Adipose tissue (tissue), 3 donors: ENCODE measurements around the gene KCNK3. TPM values are rescaled to one million over a fixed set of nuclear protein-coding genes. Genes with fewer than 3 reads are reported as not detected.

Experiments used
- H3K27ac ChIP-seq: one replicate; pipeline ENCODE4 v1.5.1; 2013; ENCODE audit warnings: low read depth, low read length
- WGBS, 3 donors: extraction: QIAGEN DNeasy Blood & Tissue Kit; methylation state at CpG; one replicate each; pipeline ENCODE4 v1.1.7; 2013; 5-methylcytosine and 5-hydroxymethylcytosine counted together
- polyA plus RNA-seq, 3 donors: library from polyadenylated mRNA; stranded (reverse); fragments of 200-250 nt; gene quantifications; one replicate each; pipeline ENCODE4 v1.2.3, GENCODE V29; 2013
- donor health status: healthy with polysubstance abuse.
- donor health status: Bipolar disorder and iron deficiency.
- donor health status: healthy.

The KCNK3 gene
- polyA plus RNA-seq, 3 donors: 2.8 to 24.8 (median 9.1) TPM

GRCh38 chr2:26706616-26707473, 14.3 kb downstream of the KCNK3 start:
- 37 to 64% (median 57%) methylated on average over 19 of the region's 19 CpGs for WGBS, 3 donors

DNA sequence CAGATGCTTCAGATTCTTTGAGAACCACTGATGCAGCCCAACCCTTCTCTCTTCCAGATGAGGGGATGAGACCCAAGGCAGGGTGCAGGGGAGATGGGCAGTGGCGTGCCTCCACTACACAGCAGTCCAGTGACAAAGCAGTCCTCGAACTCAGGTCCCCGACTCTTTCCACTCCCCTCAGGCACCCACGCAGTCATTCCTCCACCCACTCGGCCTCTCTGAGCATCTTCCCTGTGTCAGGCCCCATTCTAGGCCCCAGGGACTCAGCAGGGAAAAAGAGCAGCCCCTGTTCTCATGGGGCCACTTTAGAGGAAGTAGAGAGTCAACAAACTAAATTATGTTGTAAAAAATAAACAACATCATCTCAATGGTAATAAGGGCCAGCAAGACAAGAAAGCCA, 15.2 kb downstream of the KCNK3 start:
- 69 to 90% (median 72%) methylated on average over 5 of the region's 5 CpGs for WGBS, 3 donors
- H3K27ac ChIP-seq: no peak overlapping the region

More at GRCh38 chr2:26706616-26707473, 14.3 kb downstream of the KCNK3 start:
- no peak overlapping the region for H3K27ac ChIP-seq

GRCh38 chr2:26708457-26708856, 15.9 kb downstream of the KCNK3 start:
- H3K27ac ChIP-seq: no peak overlapping the region
- 94 to 95% (median 95%) methylated on average over 8 of the region's 8 CpGs for WGBS, 3 donors

GRCh38 chr2:26709323-26710110, 17.0 kb downstream of the KCNK3 start:
- 75 to 88% (median 86%) methylated on average over 19 of the region's 19 CpGs for WGBS, 3 donors

GRCh38 chr2:26710145-26710544, 17.6 kb downstream of the KCNK3 start:
- no peak overlapping the region for H3K27ac ChIP-seq
- 58 to 85% (median 84%) methylated on average over 9 of the region's 9 CpGs for WGBS, 3 donors

More at GRCh38 chr2:26709323-26710110, 17.0 kb downstream of the KCNK3 start:
- no peak overlapping the region for H3K27ac ChIP-seq

DNA sequence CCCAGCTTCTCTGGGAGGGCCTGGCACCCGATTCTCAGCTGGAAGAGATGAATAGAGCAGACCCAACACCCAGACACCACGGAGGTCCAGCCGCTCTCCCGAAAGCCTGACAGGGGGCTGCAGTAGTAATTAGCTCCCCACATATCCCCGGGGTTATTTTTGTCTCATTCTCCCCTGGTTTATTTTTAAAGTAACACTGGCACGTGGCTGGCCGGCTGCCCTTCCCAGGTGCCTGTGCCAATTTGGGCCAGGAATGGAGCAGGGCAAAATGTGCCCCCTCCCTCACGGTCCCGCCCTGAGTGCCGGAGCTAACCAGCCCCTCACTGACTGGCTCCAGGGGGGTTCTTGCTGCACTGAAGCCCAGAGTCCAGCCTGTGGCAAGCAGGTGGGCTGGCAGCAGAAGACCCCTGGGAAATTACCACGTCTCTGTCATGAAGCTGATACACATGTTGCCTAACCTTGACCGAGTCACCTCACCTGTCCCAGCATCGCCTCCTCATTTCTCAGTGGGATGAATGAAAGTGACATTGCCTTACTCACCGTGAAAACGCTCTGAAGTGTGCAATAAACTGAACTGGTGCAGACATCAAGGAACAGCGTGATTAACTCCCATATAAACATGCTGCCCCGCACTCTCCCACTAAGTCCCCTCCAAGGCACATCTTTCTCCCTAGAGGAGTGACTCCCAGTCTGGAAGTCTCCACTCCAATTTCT, 18.4 kb downstream of the KCNK3 start:
- no peak overlapping the region for H3K27ac ChIP-seq
- whole genome bisulfite sequencing, 3 donors: 39 to 78% (median 71%) methylated on average over 17 of the region's 17 CpGs

DNA sequence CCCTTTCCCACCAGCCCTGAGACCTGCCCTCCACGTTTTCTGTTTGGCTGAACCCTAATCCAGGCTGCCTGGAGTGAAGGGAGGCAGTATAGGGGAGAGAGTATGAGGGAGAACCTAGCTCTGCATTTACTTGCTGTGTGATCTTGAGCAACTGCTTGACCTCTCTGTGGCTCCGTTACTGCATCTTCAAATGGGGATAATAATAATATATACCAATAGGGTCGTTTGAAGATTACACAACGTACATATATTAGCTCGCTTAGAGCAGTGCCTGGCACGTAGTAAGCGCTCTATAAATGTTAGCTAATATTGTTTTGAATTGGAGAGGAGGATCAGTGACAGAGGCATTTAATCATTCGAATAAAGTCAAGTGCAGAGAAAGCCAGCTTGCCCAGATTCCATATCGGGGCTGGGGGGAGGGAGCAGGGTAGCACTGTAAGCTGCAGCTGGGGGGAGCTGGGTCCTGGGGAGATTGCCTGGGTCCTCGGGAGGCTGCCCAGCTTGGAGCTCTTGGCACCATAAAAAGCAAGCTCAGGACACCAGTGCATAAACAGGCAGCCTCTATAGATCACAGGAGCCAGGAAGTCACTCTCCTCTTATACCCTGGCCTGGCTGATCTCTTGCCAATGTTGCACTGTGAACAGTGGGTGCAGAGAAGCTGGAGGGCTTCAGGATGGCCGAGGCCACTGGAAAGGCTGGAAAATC, 19.1 kb downstream of the KCNK3 start:
- 43 to 71% (median 68%) methylated on average over 11 of the region's 11 CpGs for WGBS, 3 donors
- H3K27ac ChIP-seq: no peak overlapping the region

DNA sequence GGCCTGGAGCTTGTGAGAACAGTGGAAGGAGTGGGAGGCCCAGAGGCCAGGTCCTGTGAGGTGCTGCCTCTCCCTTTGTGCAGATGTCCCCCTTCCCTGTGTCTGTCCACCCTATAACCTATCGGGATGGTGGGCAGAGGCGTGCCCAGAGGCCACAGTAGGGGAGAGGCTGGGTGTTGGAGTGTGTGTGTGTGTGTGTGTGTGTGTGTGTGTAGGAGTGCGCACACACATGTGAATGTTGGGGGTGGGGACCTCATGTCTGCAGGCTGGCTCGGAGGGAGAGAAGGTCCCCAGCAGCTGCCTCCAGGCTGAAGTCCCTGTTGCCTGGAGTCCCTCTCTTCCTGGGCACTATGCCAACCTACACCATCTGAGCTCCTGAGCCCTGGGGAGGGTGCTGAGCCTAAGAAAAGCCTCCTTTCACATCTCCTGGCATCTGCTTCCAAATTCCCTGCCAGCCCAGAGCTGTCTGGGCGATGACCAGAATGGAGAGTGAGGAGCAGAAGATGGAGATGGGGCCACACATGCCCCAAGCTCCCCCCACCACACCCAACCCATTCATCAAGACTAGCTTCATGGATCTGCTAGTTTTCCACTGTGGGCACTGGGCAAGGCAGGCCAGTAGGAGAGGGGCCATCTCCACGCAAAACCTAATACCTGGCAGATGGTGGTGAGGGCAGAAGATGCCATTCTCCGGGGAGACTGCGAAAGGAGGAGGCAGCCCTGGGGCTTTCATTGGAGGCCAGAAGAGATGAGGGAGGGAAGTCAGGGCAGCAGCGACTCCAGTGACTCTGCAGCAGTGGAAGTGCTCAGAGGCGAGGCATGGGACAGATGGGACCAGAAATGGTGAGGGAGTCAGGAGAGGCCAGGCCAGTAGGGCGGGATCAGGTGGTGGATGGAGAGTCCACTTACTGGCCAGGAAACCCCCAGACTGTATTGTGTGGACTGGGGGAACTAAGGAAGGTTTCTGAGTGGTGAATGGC, 20.3 kb downstream of the KCNK3 start:
- WGBS, 3 donors: 76 to 91% (median 79%) methylated on average over 11 of the region's 11 CpGs

DNA sequence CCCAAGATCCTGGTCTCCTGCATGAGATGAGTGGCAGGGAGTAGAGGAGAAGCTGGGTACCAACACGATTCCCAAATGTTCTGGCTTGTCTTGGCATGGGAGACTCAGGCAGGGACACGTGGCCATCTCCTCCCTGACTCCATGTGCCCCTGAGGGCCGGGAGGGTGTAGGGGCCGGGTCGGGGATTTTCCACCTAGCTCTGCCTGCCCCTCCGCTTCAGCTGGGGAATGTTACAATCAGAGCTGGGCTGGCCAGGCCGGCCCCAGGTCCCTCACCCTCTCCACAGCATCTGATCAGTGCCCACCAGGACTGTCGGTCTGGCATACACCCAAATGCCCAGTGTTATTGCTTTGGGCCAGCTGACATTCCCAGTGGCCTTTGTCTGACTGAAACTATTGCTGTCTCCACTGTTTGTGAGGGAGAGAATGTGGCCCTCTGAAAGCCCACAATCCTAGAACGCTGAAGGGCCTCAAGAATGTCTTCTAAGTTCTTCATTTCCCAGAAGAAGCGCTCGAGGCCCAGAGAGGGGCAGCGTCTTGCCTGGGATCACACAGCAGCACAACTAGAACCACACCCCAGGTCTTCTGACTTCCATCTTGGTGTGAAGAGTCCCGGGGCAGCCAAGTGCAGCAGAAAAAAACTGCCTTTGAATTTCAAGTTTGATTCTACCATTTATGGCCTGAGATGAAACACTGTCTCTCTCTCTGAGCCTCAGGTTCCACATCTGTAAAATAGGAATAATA, 23.2 kb downstream of the KCNK3 start:
- WGBS, 3 donors: 76 to 85% (median 82%) methylated on average over 13 of the region's 13 CpGs
- no peak overlapping the region for H3K27ac ChIP-seq

More for the DNA sequence above, 20.3 kb downstream of the KCNK3 start:
- no peak overlapping the region for H3K27ac ChIP-seq

GRCh38 chr2:26716340-26716739, 23.8 kb downstream of the KCNK3 start:
- no peak overlapping the region for H3K27ac ChIP-seq
- WGBS, 3 donors: 91 to 95% (median 93%) methylated on average over 3 of the region's 3 CpGs

DNA sequence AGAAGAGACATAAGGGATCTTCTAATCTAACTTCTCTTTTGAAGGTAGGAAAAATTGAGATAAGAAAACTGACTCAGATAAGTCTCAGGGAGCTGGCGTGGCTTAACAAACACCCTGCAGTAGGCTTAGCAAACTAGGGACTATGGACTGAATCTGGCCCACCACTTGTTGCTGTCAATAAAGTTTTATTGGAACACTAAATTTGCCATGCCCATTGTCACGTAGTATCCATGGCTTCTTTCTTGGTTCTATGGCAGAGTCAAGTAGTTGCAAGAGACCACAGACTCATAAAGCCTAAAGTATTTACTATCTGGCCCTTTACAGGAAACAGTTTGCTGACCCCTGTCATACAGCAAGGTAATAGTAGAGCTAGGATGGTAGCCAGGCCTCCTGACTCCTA, 24.2 kb downstream of the KCNK3 start:
- WGBS, 3 donors: 71 to 95% (median 90%) methylated on average over 2 of the region's 2 CpGs
- no peak overlapping the region for H3K27ac ChIP-seq

- H3K27ac ChIP-seq: no peak overlapping the region
- WGBS, 3 donors: 38 to 98% (median 85%) methylated on average over 5 of the region's 5 CpGs
Observed at GRCh38 chr2:26717362-26717761, 24.8 kb downstream of the KCNK3 start.

DNA sequence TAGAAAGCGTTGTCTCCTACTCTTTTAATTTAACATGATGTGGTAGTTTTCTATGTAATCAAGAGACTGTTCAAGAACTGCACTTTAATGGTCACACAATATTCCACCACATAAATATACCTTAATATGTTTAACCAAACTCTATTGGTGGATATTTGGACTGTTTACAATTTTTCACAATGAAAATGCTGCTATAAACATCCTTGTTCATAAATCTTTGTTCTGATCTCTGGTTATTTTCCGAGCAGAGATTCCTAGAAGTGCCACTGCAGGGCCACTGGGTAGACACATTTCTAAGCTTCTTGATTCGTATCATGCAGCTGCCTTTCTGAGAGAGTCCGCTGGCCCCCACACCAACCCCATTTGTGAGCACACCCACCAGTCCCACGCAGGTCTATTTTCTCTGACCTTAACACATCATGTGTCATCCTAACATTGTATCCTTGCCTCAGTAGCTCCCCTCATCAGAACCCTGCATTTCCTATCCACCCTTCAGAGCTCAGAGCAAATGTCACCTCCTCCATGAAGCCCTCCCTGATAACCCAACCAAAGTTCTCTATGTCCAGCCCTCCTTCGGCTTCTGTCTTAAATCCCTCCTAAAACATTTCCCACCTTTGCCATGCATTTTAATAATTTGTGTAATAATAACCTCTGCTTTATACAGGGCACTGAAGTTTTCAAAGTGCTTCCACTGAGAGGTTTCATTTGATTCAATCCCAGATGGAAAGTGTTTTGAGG, 26.6 kb downstream of the KCNK3 start:
- no peak overlapping the region for H3K27ac ChIP-seq
- WGBS, 3 donors: 64 to 85% (median 84%) methylated on average over 6 of the region's 6 CpGs

- WGBS, 3 donors: 33 to 67% (median 49%) methylated on average over 5 to 7 of the region's 7 CpGs
Observed at GRCh38 chr2:26720322-26721114, 28.0 kb downstream of the KCNK3 start.

More at GRCh38 chr2:26720322-26721114, 28.0 kb downstream of the KCNK3 start:
- no peak overlapping the region for H3K27ac ChIP-seq
